Prostate gland (tissue), 2 donors: ENCODE results near the gene LIME1.

Experiments
- POLR2A ChIP-seq: fragments of 450-650 bp; IDR thresholded peaks from one replicate; pipeline ENCODE4 v1.6.1; 2016; ENCODE audit warnings: antibody characterized with exemption, mild to moderate bottlenecking
- POLR2AphosphoS5 ChIP-seq: sonication (generic); formaldehyde crosslinking; IDR thresholded peaks from one replicate; pipeline ENCODE4 v1.6.1; 2017; ENCODE audit warnings: antibody characterized with exemption
- TF ChIP-seq, protein P1 (sequence below), 4 experiments: fragments of 200-600 bp in 2 of 4; fragments of 450-650 bp in 2 of 4; sonication (generic) in 2 of 4; IDR thresholded peaks; 1 replicate in 3 of 4; 2 replicates in 1 of 4; pipeline ENCODE4 v1.5.1; 2016 to 2019; ENCODE audit warnings: antibody characterized with exemption in 4 of 4, mild to moderate bottlenecking in 2 of 4, moderate library complexity in 2 of 4

- TF ChIP-seq POLR2A (no peak), POLR2AphosphoS5 (no peak)
- TF ChIP-seq, protein P1, sequence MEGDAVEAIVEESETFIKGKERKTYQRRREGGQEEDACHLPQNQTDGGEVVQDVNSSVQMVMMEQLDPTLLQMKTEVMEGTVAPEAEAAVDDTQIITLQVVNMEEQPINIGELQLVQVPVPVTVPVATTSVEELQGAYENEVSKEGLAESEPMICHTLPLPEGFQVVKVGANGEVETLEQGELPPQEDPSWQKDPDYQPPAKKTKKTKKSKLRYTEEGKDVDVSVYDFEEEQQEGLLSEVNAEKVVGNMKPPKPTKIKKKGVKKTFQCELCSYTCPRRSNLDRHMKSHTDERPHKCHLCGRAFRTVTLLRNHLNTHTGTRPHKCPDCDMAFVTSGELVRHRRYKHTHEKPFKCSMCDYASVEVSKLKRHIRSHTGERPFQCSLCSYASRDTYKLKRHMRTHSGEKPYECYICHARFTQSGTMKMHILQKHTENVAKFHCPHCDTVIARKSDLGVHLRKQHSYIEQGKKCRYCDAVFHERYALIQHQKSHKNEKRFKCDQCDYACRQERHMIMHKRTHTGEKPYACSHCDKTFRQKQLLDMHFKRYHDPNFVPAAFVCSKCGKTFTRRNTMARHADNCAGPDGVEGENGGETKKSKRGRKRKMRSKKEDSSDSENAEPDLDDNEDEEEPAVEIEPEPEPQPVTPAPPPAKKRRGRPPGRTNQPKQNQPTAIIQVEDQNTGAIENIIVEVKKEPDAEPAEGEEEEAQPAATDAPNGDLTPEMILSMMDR (IDR thresholded peaks at IDR 0.05): no peak
Observed at GRCh38 chr20:63704749-63705117, 31.7 kb upstream of the LIME1 start.
